Smooth muscle cell (in vitro differentiated cells): Measurements from ENCODE around the gene MLLT6. TPM values are rescaled to one million over a fixed set of nuclear protein-coding genes. Genes with fewer than 3 reads are reported as not detected.

Source experiments
- DNase-seq: peaks from one replicate; lab custom pipeline; 2025; ENCODE audit not compliant: unreplicated experiment; lab: John Stamatoyannopoulos, UW
- H2AFZ ChIP-seq: fragments of 200-600 bp; sonication (generic); 2 replicates; pipeline ENCODE4 v1.6.0; 2016; ENCODE audit warnings: antibody characterized with exemption, low read depth, mild to moderate bottlenecking
- H3F3A ChIP-seq: fragments of 200-600 bp; sonication (generic); 2 replicates; pipeline ENCODE4 v1.6.0; 2017; ENCODE audit warnings: antibody characterized with exemption, low read depth
- H3K27ac ChIP-seq: fragments of 200-600 bp; sonication (generic); 2 replicates; pipeline ENCODE4 v1.5.1; 2016; ENCODE audit warnings: low read depth, mild to moderate bottlenecking
- H3K27me3 ChIP-seq: fragments of 200-600 bp; sonication (generic); 2 replicates; pipeline ENCODE4 v1.6.1; 2016; ENCODE audit warnings: low read depth, mild to moderate bottlenecking
- H3K36me3 ChIP-seq: fragments of 200-600 bp; sonication (generic); 2 replicates; pipeline ENCODE4 v1.5.1; 2016; ENCODE audit warnings: low read depth
- H3K4me1 ChIP-seq: fragments of 200-600 bp; sonication (generic); 2 replicates; pipeline ENCODE4 v1.5.1; 2016; ENCODE audit warnings: low read depth
- H3K4me2 ChIP-seq: fragments of 200-600 bp; sonication (generic); 2 replicates; pipeline ENCODE4 v1.6.0; 2016; ENCODE audit warnings: mild to moderate bottlenecking
- H3K4me3 ChIP-seq: fragments of 200-600 bp; sonication (generic); 2 replicates; pipeline ENCODE4 v1.5.1; 2016; ENCODE audit warnings: mild to moderate bottlenecking
- H3K79me2 ChIP-seq: fragments of 200-600 bp; sonication (generic); 2 replicates; pipeline ENCODE4 v1.6.0; 2016; ENCODE audit warnings: low read depth, mild to moderate bottlenecking
- H3K9ac ChIP-seq: fragments of 200-600 bp; sonication (generic); 2 replicates; pipeline ENCODE4 v1.6.0; 2016; ENCODE audit warnings: low read depth
- H3K9me3 ChIP-seq: fragments of 200-600 bp; sonication (generic); replicated peaks from 2 replicates; pipeline ENCODE4 v1.5.1; 2016; ENCODE audit warnings: low read depth
- H4K20me1 ChIP-seq: fragments of 200-600 bp; sonication (generic); 2 replicates; pipeline ENCODE4 v1.6.0; 2016; ENCODE audit warnings: low read depth
- CTCF ChIP-seq: fragments of 200-600 bp; sonication (generic); IDR thresholded peaks from 2 replicates; pipeline ENCODE4 v1.5.1; 2017; ENCODE audit warnings: borderline replicate concordance, mild to moderate bottlenecking, antibody characterized with exemption; ENCODE audit not compliant: insufficient read depth, poor library complexity, severe bottlenecking
- WGBS: methylation state at CpG from one replicate; pipeline ENCODE4 v1.1.7; 2016; ENCODE audit warnings: low lambda C conversion rate; 5-methylcytosine and 5-hydroxymethylcytosine counted together
- polyA plus RNA-seq: library from polyadenylated mRNA; unstranded; fragments of >200 nt; fragmentation: Nextera tagmentation; extraction: Ambion mirVana; gene quantifications from 2 replicates; pipeline ENCODE4 v1.2.1, GENCODE V29; 2016
- total RNA-seq: library from RNA; depleted of rRNA; stranded (reverse); fragments of >200 nt; gene quantifications from 2 replicates; pipeline ENCODE4 v1.2.3, GENCODE V29; 2014

Gene MLLT6
- total and polyA plus RNA-seq, 2 experiments from 2014 or later, result 4.6 to 11.2 TPM

DNA sequence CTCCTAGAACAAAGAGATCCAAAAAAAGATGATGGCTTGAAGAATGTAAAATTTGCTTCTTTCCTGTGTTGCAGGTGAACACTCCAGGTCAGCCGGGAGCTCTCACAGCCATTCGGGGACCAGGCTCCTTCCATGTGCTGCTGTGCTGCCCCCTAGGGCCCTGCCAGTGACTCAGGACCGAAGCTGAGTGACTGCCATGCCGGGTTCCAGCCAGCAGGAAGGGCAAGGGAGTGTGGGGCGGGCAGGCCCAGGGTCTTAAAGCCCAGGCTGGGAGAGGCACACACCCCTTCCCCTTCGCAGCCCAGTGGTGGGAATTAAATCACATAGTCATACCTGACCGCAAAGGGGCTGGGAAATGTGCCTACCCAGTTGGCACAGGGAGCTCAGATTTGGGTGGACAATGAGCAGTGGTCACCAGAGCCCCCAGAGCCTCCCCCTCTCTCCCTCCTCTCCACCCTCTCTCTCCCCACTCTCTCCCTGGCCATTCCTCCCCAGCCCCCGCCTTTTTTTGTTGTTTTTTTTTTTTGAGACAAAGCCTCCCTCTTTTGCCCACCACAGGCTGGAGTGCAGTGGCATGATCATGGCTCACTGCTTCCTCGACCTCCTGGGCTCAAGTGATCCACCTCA is 41.8 kb upstream of the MLLT6 start:
- peak; percentile 53 for TF ChIP-seq CTCF
- no peak for DNase-seq

GRCh38 chr17:38663964-38664644 is 41.0 kb upstream of the MLLT6 start:
- no peak for TF ChIP-seq CTCF
- Histone ChIP-seq H3K79me2 (no peaks in the 10 kb centered on the region), H3K36me3 (no peaks in the 10 kb centered on the region), H3F3A (no peaks in the 10 kb centered on the region), H3K9ac (no peak overlapping the region), H3K4me2 (no peak overlapping the region), H3K27ac (no peak overlapping the region), H3K9me3 (no peaks in the 10 kb centered on the region), H3K27me3 (peaks cover 15% of the 10 kb centered on the region), H3K4me1 (no peaks in the 10 kb centered on the region), H3K4me3 (no peak overlapping the region), H2AFZ (no peak overlapping the region), H4K20me1 (no peaks in the 10 kb centered on the region)
- no peak for DNase-seq
- 86% methylated on average over 9 of the region's 9 CpGs for WGBS

More for the DNA sequence above, 41.8 kb upstream of the MLLT6 start:
- Histone ChIP-seq H3K27ac (no peak overlapping the region), H3K27me3 (peaks cover 6% of the 10 kb centered on the region), H3K79me2 (no peaks in the 10 kb centered on the region), H3K4me2 (no peak overlapping the region), H3K9me3 (no peaks in the 10 kb centered on the region), H3K9ac (no peak overlapping the region), H3K4me3 (no peak overlapping the region), H3K36me3 (no peaks in the 10 kb centered on the region), H2AFZ (no peak overlapping the region), H3K4me1 (no peaks in the 10 kb centered on the region), H4K20me1 (no peaks in the 10 kb centered on the region), H3F3A (no peaks in the 10 kb centered on the region)
- WGBS, result 19% methylated on average over 8 of the region's 9 CpGs

- peak; percentile 98 for TF ChIP-seq CTCF
- Histone ChIP-seq H3K27me3 (peaks cover 46% of the 10 kb centered on the region), H3F3A (no peaks in the 10 kb centered on the region), H3K9ac (no peak overlapping the region), H4K20me1 (peaks cover 6% of the 10 kb centered on the region), H3K4me2 (no peak overlapping the region), H3K36me3 (no peaks in the 10 kb centered on the region), H3K27ac (no peak overlapping the region), H3K4me1 (peaks cover 14% of the 10 kb centered on the region), H2AFZ (no peak overlapping the region), H3K79me2 (no peaks in the 10 kb centered on the region), H3K4me3 (no peak overlapping the region), H3K9me3 (no peaks in the 10 kb centered on the region)
- DNase-seq, result peak; percentile 14
- 45% methylated on average over 7 of the region's 7 CpGs for WGBS
Observed at GRCh38 chr17:38667099-38667786, 37.8 kb upstream of the MLLT6 start.
